ENCODE results near the gene AVP. TPM values are rescaled to one million over a fixed set of nuclear protein-coding genes. Genes with fewer than 3 reads are reported as not detected.
A peak's percentile ranks its signal among the peaks of the same experiment; 100 is the strongest.

Gene AVP
- total and polyA plus RNA-seq, 2 of the 13 experiments (the other 11 are each of a cell fraction or from before 2014, with no cell fraction given) = 0.12 TPM; not detected in 1

DNA sequence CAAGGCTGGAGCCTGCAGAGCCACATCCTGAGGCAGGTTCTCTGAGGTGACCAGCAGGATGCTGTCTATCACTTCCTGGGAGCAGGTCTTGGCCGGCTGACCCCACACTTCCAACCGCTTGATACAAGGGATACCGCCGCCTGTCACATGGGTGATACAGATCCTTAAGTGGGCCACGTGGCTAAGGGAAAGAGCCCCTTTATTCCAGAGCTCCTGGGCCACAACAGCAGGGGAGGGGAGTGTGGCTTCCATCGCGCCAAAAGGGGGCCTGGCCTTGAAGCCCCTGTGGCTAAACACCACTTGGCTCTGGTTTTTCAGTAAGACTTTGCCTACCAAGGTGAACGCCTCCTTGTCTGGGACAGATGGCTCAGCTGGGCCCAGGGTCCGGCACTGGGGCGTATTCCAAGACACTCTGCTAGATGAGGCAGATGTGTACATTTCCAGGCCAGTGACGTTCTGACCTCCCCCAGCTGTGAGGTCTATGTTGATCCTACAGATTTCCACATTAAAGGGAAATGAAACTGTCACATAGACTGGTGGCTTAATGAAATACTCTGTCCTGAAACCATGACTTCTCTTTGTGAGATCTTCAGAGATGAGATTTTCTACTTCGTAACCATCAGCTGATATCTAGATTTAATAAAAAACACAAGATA lies 37.6 kb upstream of the AVP start (continued):
- TF ChIP-seq EED (CRISPR knock-in tag; IDR thresholded peaks at IDR 0.05) (peak; percentile 53; the same call in 1 of the 2 replicates), RXRA (CRISPR knock-in tag; IDR thresholded peaks at IDR 0.05) (0 out of 2 replicates have a peak, but pooled peaks have one; percentile 15), ZMAT3 (CRISPR knock-in tag; conservative IDR thresholded peaks at IDR 0.05) (no peak), ZNF431 (CRISPR knock-in tag; IDR thresholded peaks at IDR 0.05; ENCODE audit: borderline replicate concordance, low read depth) (no peak), ZNF143 (CRISPR knock-in tag; IDR thresholded peaks at IDR 0.05) (0 out of 2 replicates have a peak, but pooled peaks have one; percentile 28), MAZ (IDR thresholded peaks at IDR 0.05; ENCODE audit: borderline replicate concordance, low read depth, low read length) (no peak), MAZ (CRISPR knock-in tag; IDR thresholded peaks at IDR 0.05; ENCODE audit: low read depth) (0 out of 2 replicates have a peak, but pooled peaks have one; percentile 22)
- TF ChIP-seq, protein P1, sequence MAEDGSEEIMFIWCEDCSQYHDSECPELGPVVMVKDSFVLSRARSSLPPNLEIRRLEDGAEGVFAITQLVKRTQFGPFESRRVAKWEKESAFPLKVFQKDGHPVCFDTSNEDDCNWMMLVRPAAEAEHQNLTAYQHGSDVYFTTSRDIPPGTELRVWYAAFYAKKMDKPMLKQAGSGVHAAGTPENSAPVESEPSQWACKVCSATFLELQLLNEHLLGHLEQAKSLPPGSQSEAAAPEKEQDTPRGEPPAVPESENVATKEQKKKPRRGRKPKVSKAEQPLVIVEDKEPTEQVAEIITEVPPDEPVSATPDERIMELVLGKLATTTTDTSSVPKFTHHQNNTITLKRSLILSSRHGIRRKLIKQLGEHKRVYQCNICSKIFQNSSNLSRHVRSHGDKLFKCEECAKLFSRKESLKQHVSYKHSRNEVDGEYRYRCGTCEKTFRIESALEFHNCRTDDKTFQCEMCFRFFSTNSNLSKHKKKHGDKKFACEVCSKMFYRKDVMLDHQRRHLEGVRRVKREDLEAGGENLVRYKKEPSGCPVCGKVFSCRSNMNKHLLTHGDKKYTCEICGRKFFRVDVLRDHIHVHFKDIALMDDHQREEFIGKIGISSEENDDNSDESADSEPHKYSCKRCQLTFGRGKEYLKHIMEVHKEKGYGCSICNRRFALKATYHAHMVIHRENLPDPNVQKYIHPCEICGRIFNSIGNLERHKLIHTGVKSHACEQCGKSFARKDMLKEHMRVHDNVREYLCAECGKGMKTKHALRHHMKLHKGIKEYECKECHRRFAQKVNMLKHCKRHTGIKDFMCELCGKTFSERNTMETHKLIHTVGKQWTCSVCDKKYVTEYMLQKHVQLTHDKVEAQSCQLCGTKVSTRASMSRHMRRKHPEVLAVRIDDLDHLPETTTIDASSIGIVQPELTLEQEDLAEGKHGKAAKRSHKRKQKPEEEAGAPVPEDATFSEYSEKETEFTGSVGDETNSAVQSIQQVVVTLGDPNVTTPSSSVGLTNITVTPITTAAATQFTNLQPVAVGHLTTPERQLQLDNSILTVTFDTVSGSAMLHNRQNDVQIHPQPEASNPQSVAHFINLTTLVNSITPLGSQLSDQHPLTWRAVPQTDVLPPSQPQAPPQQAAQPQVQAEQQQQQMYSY (CRISPR knock-in tag; IDR thresholded peaks at IDR 0.05) = no peak

Measured in HepG2 (cell line).